A549 (cell line): Measurements from ENCODE around the gene PACS1. TPM values are rescaled to one million over a fixed set of nuclear protein-coding genes. Genes with fewer than 3 reads are reported as not detected.
A peak's percentile ranks its signal among the peaks of the same experiment; 100 is the strongest.

Experiments
- ATAC-seq, 2 experiments: fragments of 200-7000 bp in 1 of 2; fragments of >200 bp in 1 of 2; cut with Nextera tagmentation in 1 of 2; cut with Tn5 transposase in 1 of 2; 3 replicates each; pipeline versions ENCODE4 v1.8.0 to v1.9.1; 2018 to 2020; ENCODE audit warnings: mild to moderate bottlenecking in 1 of 2, moderate library complexity in 1 of 2
- CTCF ChIA-PET: fragments of 300-600 bp; sonication (Branson Sonifier 250); formaldehyde crosslinking; extraction: SDS; loops from one replicate; lab custom pipeline; 2021; ENCODE audit warnings: antibody characterized with exemption, inconsistent platforms; lab: Yijun Ruan, JAX
- POLR2A ChIA-PET: fragments of 350-600 bp; formaldehyde crosslinking; extraction: SDS; loops from one replicate; lab custom pipeline; 2021; ENCODE audit warnings: antibody characterized with exemption, inconsistent platforms; lab: Yijun Ruan, JAX
- DNase-seq, 2 experiments: peaks; one replicate each; pipeline versions ENCODE4 v3.0.0 to v3.0.0-alpha.2; 2011 to 2016; ENCODE audit warnings: low read depth in 1 of 2, low spot score in 1 of 2
- FAIRE-seq: peaks from 2 replicates; lab custom pipeline; 2011; peaks lifted over from hg19 to GRCh38; lab: Jason Lieb, UNC
- H3K27ac ChIP-seq, 2 experiments: fragments of >200 bp; sonication (Bioruptor Twin); formaldehyde crosslinking; 3 replicates each; pipeline ENCODE4 v1.5.1; 2016 to 2017
- H3K4me1 ChIP-seq: fragments of >200 bp; sonication (Bioruptor Twin); formaldehyde crosslinking; 3 replicates; pipeline ENCODE4 v1.6.1; 2016
- H3K4me2 ChIP-seq: fragments of >200 bp; sonication (Bioruptor Twin); formaldehyde crosslinking; 3 replicates; pipeline ENCODE4 v1.6.1; 2016
- H3K4me3 ChIP-seq: fragments of >200 bp; sonication (Bioruptor Twin); formaldehyde crosslinking; 3 replicates; pipeline ENCODE4 v1.5.1; 2016
- H3K9me3 ChIP-seq: fragments of >200 bp; sonication (Bioruptor Twin); formaldehyde crosslinking; 3 replicates; pipeline ENCODE4 v1.6.1; 2016
- BHLHE40 ChIP-seq: IDR thresholded peaks from 2 replicates; pipeline ENCODE4 v1.6.1; 2012; ENCODE audit warnings: low read depth, low read length, inconsistent platforms
- CHD2 ChIP-seq: fragments of 150-350 bp; IDR thresholded peaks from 2 replicates; pipeline ENCODE4 v1.6.1; 2014; ENCODE audit warnings: low read length; ENCODE audit not compliant: partially characterized antibody
- EP300 ChIP-seq, 2 experiments: fragments of >200 bp; sonication (Bioruptor Twin); formaldehyde crosslinking; IDR thresholded peaks; 2 replicates in 1 of 2; 3 replicates in 1 of 2; pipeline ENCODE4 v1.6.1; 2016 to 2017
- ESRRA ChIP-seq: fragments of 150-350 bp; IDR thresholded peaks from 2 replicates; pipeline ENCODE4 v1.6.1; 2014; ENCODE audit warnings: mild to moderate bottlenecking, low read length, borderline replicate concordance
- FOSB ChIP-seq: fragments of 250-450 bp; sonication (Bioruptor Pico); IDR thresholded peaks from 2 replicates; pipeline ENCODE4 v1.5.0; 2020; ENCODE audit warnings: mild to moderate bottlenecking, moderate library complexity
- FOXS1 ChIP-seq: fragments of 250-450 bp; sonication (Bioruptor Pico); IDR thresholded peaks from 2 replicates; pipeline ENCODE4 v1.5.0; 2020; ENCODE audit warnings: mild to moderate bottlenecking, moderate library complexity
- GATA3 ChIP-seq: IDR thresholded peaks from 2 replicates; pipeline ENCODE4 v1.6.1; 2012; ENCODE audit warnings: borderline replicate concordance
- HDAC2 ChIP-seq: fragments of 200-600 bp; sonication (generic); IDR thresholded peaks from 2 replicates; pipeline ENCODE4 v1.6.1; 2016
- HEYL ChIP-seq: fragments of 250-450 bp; sonication (Bioruptor Pico); IDR thresholded peaks from 2 replicates; pipeline ENCODE4 v1.8.0; 2021; ENCODE audit warnings: mild to moderate bottlenecking, moderate library complexity
- HOXA7 ChIP-seq: fragments of 250-450 bp; sonication (Bioruptor Pico); IDR thresholded peaks from 2 replicates; pipeline ENCODE4 v1.5.0; 2020; ENCODE audit warnings: mild to moderate bottlenecking, moderate library complexity
- JUN ChIP-seq, 2 experiments: fragments of >200 bp; sonication (Bioruptor Twin); formaldehyde crosslinking; IDR thresholded peaks; 2 replicates in 1 of 2; 3 replicates in 1 of 2; pipeline ENCODE4 v1.6.1; 2016 to 2017
- KDM1A ChIP-seq: fragments of 200-600 bp; sonication (generic); IDR thresholded peaks from 2 replicates; pipeline ENCODE4 v1.6.1; 2016; ENCODE audit warnings: low read depth, mild to moderate bottlenecking
- MAZ ChIP-seq: fragments of 150-350 bp; IDR thresholded peaks from 2 replicates; pipeline ENCODE4 v1.6.1; 2014; ENCODE audit warnings: antibody characterized with exemption, low read depth, low read length, borderline replicate concordance
- NFE2L2 ChIP-seq: fragments of 150-350 bp; conservative IDR thresholded peaks from 2 replicates; pipeline ENCODE4 v1.6.1; 2014; ENCODE audit warnings: low read length
- NR3C1 ChIP-seq: fragments of >200 bp; sonication (Bioruptor Twin); formaldehyde crosslinking; IDR thresholded peaks from 3 replicates; pipeline ENCODE4 v1.6.1; 2017
- PHF8 ChIP-seq: fragments of 200-600 bp; sonication (generic); IDR thresholded peaks from 2 replicates; pipeline ENCODE4 v1.6.1; 2016; ENCODE audit warnings: low read depth, mild to moderate bottlenecking, antibody characterized with exemption, moderate library complexity, borderline replicate concordance
- RFX5 ChIP-seq: fragments of 450-650 bp; IDR thresholded peaks from 2 replicates; pipeline ENCODE4 v1.7.1; 2014; ENCODE audit warnings: antibody characterized with exemption, mild to moderate bottlenecking, moderate library complexity
- SREBF2 ChIP-seq: fragments of 450-650 bp; IDR thresholded peaks from 2 replicates; pipeline ENCODE4 v1.6.1; 2014; ENCODE audit warnings: mild to moderate bottlenecking, moderate library complexity
- WGBS: methylation state at CpG from one replicate; pipeline ENCODE4 v1.1.6; 2017; ENCODE audit errors: missing lambda C conversion rate; 5-methylcytosine and 5-hydroxymethylcytosine counted together
- polyA plus RNA-seq, 4 experiments: library from polyadenylated mRNA; depleted of rRNA in 3 of 4; stranded (reverse); fragments of >200 nt; fragmentation: RNase III in 1 of 4; extraction: RNeasy Plus Mini Kit Qiagen cat#74134 plus additional on column Dnase treatment in 1 of 4; gene quantifications; 2 replicates in 3 of 4; 3 replicates in 1 of 4; pipeline ENCODE4 v1.2.3, GENCODE V29; 2011 to 2017
- TF ChIP-seq, protein P1 (sequence below): fragments of >200 bp; sonication (Bioruptor Twin); formaldehyde crosslinking; IDR thresholded peaks from 3 replicates; pipeline ENCODE4 v1.5.1; 2016
- TF ChIP-seq, protein P2 (sequence below): fragments of 450-650 bp; IDR thresholded peaks from 2 replicates; pipeline ENCODE4 v1.6.1; 2014; ENCODE audit warnings: antibody characterized with exemption
- TF ChIP-seq, protein P3 (sequence below): fragments of >200 bp; sonication (Bioruptor Twin); formaldehyde crosslinking; IDR thresholded peaks from 3 replicates; pipeline ENCODE4 v1.6.1; 2016
- TF ChIP-seq, protein P4 (sequence below): fragments of >200 bp; sonication (Bioruptor Twin); formaldehyde crosslinking; IDR thresholded peaks from 2 replicates; pipeline ENCODE4 v1.6.1; 2016
- TF ChIP-seq, protein P5 (sequence below): IDR thresholded peaks from 2 replicates; pipeline ENCODE4 v1.6.1; 2012
- TF ChIP-seq, protein P6 (sequence below): fragments of 250-450 bp; sonication (Bioruptor Pico); IDR thresholded peaks from 2 replicates; pipeline ENCODE4 v1.5.0; 2020; ENCODE audit warnings: low read depth, mild to moderate bottlenecking, moderate library complexity

The PACS1 gene
- polyA plus RNA-seq, 2 of the 4 experiments (the other 2 are of a cell fraction) = 48.2 to 59.1 TPM

DNA sequence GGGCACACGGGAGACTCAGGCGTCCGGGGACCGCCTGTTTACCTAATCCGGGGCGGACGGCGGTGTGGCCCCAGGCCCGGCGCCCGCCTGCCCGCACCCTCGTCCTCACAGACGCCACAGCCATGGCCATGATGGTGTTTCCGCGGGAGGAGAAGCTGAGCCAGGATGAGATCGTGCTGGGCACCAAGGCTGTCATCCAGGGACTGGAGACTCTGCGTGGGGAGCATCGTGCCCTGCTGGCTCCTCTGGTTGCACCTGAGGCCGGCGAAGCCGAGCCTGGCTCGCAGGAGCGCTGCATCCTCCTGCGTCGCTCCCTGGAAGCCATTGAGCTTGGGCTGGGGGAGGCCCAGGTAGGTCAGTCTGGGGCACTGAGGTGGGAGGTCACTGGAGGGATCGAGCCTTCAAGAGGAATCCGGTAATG lies 188.4 kb downstream of the PACS1 start:
- POLR2A ChIA-PET = no interaction called here
- peak overlapping the region; percentile 83 to 94 for H3K27ac ChIP-seq
- H3K4me3 ChIP-seq = peak overlapping the region; percentile 88
- ATAC-seq (peak; percentile 7 to 30; a peak in 4 of 6 replicates), DNase-seq (no peak), FAIRE-seq (no peak)
- WGBS = 14% methylated on average over 17 of the region's 28 CpGs
- peak overlapping the region; percentile 99 for H3K4me2 ChIP-seq
- H3K9me3 ChIP-seq = no peaks in the 10 kb centered on the region
- TF ChIP-seq MAZ = no peak
- TF ChIP-seq, protein P1, sequence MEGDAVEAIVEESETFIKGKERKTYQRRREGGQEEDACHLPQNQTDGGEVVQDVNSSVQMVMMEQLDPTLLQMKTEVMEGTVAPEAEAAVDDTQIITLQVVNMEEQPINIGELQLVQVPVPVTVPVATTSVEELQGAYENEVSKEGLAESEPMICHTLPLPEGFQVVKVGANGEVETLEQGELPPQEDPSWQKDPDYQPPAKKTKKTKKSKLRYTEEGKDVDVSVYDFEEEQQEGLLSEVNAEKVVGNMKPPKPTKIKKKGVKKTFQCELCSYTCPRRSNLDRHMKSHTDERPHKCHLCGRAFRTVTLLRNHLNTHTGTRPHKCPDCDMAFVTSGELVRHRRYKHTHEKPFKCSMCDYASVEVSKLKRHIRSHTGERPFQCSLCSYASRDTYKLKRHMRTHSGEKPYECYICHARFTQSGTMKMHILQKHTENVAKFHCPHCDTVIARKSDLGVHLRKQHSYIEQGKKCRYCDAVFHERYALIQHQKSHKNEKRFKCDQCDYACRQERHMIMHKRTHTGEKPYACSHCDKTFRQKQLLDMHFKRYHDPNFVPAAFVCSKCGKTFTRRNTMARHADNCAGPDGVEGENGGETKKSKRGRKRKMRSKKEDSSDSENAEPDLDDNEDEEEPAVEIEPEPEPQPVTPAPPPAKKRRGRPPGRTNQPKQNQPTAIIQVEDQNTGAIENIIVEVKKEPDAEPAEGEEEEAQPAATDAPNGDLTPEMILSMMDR = no peak; the same call in 2 of the 3 replicates
- no peak for TF ChIP-seq NFE2L2
- CTCF ChIA-PET = interaction anchor here (0.7 to 1.9 kb wide), 11 partner anchors 9 to 637 kb away, joined by 3 to 9 read pairs (median 4); no protein-coding TSS in a partner anchor
- H3K4me1 ChIP-seq = peaks cover 12% of the 10 kb centered on the region

DNA sequence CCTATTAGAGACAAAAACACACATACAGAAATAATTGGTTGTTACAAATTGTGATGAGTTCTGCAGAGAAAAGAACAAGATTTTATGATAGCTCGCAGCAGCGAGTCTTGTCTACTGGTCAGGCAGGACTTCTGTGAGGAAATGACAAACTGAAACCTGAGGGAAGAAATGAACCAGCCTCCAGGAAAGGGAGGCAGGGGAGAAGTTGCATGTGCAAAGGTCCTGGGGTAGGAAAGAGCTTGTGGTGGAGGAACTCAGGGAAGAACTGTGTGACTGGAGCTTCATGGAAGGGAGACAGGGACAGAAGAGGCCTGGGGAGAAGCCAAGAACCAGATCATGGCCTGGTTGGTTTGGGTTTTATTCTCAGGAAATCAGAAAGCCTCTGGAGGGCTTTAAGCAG lies 189.2 kb downstream of the PACS1 start:
- POLR2A ChIA-PET = no interaction called here

DNA sequence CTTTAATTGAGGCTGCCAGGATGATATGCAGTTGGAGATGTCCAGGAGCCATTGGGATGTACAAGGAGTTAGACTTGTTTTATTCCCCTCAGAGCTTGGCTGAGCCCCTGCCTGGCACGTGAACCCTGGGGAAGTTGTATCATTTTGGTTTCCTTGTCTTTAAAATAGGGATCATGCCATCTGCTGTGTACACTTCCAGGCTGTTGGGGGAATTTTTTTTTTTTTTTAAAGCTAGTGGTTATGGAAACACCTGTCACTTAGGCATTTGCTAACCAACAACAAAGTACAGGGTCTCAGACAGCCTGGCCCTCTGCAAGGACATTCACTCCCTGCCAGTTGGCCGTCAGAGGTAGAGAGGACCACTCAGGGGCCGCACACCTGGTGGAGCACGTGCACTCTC lies 189.9 kb downstream of the PACS1 start:
- ATAC-seq = no peak
- no peak for TF ChIP-seq EP300 (IDR thresholded peaks at IDR 0.05)
- TF ChIP-seq FOXS1 = no peak
- no peak for TF ChIP-seq CHD2
- TF ChIP-seq JUN (IDR thresholded peaks at IDR 0.05) = no peak
- TF ChIP-seq GATA3 = no peak
- no peak for TF ChIP-seq PHF8
- TF ChIP-seq, protein P2, sequence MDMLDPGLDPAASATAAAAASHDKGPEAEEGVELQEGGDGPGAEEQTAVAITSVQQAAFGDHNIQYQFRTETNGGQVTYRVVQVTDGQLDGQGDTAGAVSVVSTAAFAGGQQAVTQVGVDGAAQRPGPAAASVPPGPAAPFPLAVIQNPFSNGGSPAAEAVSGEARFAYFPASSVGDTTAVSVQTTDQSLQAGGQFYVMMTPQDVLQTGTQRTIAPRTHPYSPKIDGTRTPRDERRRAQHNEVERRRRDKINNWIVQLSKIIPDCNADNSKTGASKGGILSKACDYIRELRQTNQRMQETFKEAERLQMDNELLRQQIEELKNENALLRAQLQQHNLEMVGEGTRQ = no peak
- TF ChIP-seq, protein P3, sequence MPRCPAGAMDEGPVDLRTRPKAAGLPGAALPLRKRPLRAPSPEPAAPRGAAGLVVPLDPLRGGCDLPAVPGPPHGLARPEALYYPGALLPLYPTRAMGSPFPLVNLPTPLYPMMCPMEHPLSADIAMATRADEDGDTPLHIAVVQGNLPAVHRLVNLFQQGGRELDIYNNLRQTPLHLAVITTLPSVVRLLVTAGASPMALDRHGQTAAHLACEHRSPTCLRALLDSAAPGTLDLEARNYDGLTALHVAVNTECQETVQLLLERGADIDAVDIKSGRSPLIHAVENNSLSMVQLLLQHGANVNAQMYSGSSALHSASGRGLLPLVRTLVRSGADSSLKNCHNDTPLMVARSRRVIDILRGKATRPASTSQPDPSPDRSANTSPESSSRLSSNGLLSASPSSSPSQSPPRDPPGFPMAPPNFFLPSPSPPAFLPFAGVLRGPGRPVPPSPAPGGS = no peak
- TF ChIP-seq, protein P4, sequence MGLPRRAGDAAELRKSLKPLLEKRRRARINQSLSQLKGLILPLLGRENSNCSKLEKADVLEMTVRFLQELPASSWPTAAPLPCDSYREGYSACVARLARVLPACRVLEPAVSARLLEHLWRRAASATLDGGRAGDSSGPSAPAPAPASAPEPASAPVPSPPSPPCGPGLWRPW = no peak
- TF ChIP-seq NR3C1 = no peak
- no peak for TF ChIP-seq RFX5
- no peak for TF ChIP-seq BHLHE40
- TF ChIP-seq HOXA7 (CRISPR knock-in tag) = no peak
- no peak for TF ChIP-seq HDAC2
- TF ChIP-seq, protein P5, sequence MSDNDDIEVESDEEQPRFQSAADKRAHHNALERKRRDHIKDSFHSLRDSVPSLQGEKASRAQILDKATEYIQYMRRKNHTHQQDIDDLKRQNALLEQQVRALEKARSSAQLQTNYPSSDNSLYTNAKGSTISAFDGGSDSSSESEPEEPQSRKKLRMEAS = no peak
- TF ChIP-seq MAZ = no peak
- TF ChIP-seq SREBF2 = no peak
- no peak for TF ChIP-seq ESRRA
- TF ChIP-seq, protein P1 = no peak
- TF ChIP-seq, all 56 proteins: peak for 0
- WGBS = 84% methylated on average over 4 of the region's 4 CpGs
- ChIA-PET CTCF (interaction anchor here (0.5 to 2.5 kb wide), 9 partner anchors 8 to 778 kb away, joined by 3 to 9 read pairs (median 5); partner anchors contain the start of genes PACS1 and RAB1B), POLR2A (no interaction called here)
- H3K9me3 ChIP-seq = no peaks in the 10 kb centered on the region
- H3K4me3 ChIP-seq = no peak overlapping the region
- H3K27ac ChIP-seq = no peak overlapping the region
- H3K4me1 ChIP-seq = peaks cover 12% of the 10 kb centered on the region
- no peak for FAIRE-seq
- no peak for DNase-seq
- no peak overlapping the region for H3K4me2 ChIP-seq

More for the DNA sequence above, 189.2 kb downstream of the PACS1 start:
- peak overlapping the region; percentile 99 for H3K4me2 ChIP-seq
- no peaks in the 10 kb centered on the region for H3K9me3 ChIP-seq
- H3K4me3 ChIP-seq = peak overlapping the region; percentile 88; the same call in 1 of the 3 replicates
- peaks cover 12% of the 10 kb centered on the region for H3K4me1 ChIP-seq
- CTCF ChIA-PET = interaction anchor here (0.7 to 1.9 kb wide), 7 partner anchors 8 to 192 kb away, joined by 3 to 9 read pairs (median 4); no protein-coding TSS in a partner anchor
- TF ChIP-seq FOSB (CRISPR knock-in tag) (no peak), KDM1A (no peak; the same call in 1 of the 2 replicates), HEYL (CRISPR knock-in tag) (no peak)
- TF ChIP-seq, protein P3 = no peak
- TF ChIP-seq, protein P6, sequence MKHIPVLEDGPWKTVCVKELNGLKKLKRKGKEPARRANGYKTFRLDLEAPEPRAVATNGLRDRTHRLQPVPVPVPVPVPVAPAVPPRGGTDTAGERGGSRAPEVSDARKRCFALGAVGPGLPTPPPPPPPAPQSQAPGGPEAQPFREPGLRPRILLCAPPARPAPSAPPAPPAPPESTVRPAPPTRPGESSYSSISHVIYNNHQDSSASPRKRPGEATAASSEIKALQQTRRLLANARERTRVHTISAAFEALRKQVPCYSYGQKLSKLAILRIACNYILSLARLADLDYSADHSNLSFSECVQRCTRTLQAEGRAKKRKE (CRISPR knock-in tag) = no peak
- TF ChIP-seq, all 56 proteins: peak for 0
- H3K27ac ChIP-seq = no peak overlapping the region
- WGBS = 92% methylated on average over 2 of the region's 2 CpGs
- FAIRE-seq (no peak), ATAC-seq (no peak), DNase-seq (no peak)
